GM13976 (cell line): ENCODE data around the gene C2orf66.

ENCODE experiments used
- DNase-seq: peaks from one replicate; pipeline ENCODE4 v3.0.0; 2012; ENCODE audit warnings: low spot score
- in situ Hi-C: fragments of 300-500 bp; cut with MboI; formaldehyde crosslinking; loops from one replicate; pipeline ENCODE4 v1.12.0; 2022; ENCODE audit warnings: low sequenced_read_pairs, mixed read lengths, inconsistent platforms; ENCODE audit not compliant: unreplicated experiment
- TF ChIP-seq, protein P1 (sequence below): IDR thresholded peaks from 2 replicates; pipeline ENCODE4 v1.5.1; 2012; ENCODE audit warnings: borderline replicate concordance, mild to moderate bottlenecking; ENCODE audit not compliant: insufficient read depth; ENCODE audit errors: extremely low read depth, missing control alignments, control extremely low read depth

Gene C2orf66

DNA sequence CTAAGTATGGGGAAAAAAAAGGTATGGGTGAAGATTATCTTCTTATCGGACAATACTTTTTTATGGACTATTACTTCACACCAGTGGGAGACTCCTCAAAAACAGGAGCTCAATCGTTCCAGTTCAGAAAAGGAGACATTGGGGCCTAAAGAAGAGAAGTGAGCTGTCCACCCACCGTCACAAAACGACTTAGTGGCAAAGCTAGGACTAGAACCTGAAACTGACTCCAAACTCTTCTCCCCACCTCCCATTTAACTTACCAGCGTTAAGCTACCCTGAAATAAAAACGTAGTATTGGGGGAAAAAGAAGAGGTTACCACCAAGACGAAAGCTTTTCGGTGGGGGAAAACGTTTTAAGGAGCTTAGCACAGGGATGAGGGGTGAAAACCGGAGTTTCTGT, 10.2 kb downstream of the C2orf66 start:
- DNase-seq, result no peak
- in situ Hi-C loops, result loop anchor here (25.0 kb wide), 1 partner anchor 588 kb away; no protein-coding TSS in a partner anchor
- TF ChIP-seq, protein P1, sequence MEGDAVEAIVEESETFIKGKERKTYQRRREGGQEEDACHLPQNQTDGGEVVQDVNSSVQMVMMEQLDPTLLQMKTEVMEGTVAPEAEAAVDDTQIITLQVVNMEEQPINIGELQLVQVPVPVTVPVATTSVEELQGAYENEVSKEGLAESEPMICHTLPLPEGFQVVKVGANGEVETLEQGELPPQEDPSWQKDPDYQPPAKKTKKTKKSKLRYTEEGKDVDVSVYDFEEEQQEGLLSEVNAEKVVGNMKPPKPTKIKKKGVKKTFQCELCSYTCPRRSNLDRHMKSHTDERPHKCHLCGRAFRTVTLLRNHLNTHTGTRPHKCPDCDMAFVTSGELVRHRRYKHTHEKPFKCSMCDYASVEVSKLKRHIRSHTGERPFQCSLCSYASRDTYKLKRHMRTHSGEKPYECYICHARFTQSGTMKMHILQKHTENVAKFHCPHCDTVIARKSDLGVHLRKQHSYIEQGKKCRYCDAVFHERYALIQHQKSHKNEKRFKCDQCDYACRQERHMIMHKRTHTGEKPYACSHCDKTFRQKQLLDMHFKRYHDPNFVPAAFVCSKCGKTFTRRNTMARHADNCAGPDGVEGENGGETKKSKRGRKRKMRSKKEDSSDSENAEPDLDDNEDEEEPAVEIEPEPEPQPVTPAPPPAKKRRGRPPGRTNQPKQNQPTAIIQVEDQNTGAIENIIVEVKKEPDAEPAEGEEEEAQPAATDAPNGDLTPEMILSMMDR, result no peak

DNA sequence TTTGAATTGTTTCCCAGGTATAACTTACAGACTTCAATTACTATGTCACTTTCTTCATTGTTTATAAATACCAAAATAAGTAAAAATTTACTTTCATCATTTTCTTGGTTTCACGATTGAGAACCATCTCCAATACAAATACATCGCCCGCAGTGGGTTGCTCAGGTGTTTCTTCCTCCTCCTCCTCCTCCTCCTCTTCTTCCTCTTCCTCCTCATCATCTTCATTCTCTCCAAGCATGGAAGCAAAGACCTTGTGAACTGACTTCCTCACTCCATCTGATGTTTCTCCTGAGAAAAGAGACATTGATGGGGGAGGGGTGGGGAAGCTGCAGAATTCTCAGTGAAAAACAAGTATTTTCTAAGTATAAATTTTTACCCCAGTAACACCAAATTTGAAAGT, 16.3 kb downstream of the C2orf66 start:
- TF ChIP-seq, protein P1, result no peak
- in situ Hi-C loops, result loop anchor here (25.0 kb wide), 1 partner anchor 594 kb away; no protein-coding TSS in a partner anchor

DNA sequence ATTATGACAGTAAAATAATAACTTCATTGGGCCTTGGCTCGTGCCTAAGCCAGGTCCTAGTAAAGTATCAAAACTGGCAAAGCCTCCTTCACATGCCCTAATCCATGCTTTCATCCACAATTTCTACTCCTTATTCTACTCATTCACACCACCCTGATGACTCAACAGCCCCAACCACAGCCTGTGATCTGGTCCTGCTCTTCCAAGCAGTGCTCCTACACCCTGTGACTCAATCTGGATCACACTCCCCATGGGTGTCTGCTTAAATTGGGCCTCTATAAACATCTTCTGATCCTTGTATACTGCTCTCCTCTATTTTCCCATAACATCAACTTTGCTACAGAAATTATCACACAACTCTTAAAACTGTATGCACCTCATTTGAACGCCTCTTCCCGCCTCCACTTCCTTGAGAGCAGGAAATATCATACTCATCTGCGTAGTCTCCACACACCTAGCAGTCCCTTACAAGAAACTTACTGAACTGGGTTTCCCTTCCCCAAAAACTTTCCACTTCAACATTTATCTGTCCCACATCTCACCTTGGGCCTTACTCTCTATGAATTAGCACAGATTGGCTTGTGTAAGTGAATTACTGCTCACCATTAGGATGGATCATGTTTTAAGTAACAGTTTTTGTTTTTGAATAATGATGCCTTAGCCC, 25.6 kb downstream of the C2orf66 start:
- TF ChIP-seq, protein P1, result no peak
- DNase-seq, result no peak
- in situ Hi-C loops, result loop anchor here (25.0 kb wide), 1 partner anchor 604 kb away; no protein-coding TSS in a partner anchor

More for the DNA sequence above, 16.3 kb downstream of the C2orf66 start:
- DNase-seq, result no peak

DNA sequence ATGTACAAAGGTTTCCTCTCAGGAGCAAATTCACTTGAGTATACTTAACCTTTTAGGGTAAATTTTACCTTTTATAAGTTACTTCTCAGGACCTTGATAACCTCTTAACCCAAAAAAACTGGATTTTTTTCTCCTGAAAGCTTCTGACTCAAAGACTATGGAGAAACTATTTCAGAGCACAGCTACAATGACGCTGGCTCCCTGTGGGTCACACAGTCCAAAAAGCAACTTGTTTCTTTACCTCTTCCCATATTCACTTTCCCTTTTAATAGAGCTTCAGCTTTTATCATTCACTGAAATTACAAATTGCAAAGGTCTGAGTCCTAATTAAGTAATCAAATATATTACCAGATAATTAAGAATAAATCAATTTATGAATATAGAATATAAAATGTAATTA, 42.1 kb downstream of the C2orf66 start:
- in situ Hi-C loops, result loop anchor here (25.0 kb wide), 1 partner anchor 680 kb away; no protein-coding TSS in a partner anchor
- TF ChIP-seq, protein P1, result no peak
- DNase-seq, result no peak

DNA sequence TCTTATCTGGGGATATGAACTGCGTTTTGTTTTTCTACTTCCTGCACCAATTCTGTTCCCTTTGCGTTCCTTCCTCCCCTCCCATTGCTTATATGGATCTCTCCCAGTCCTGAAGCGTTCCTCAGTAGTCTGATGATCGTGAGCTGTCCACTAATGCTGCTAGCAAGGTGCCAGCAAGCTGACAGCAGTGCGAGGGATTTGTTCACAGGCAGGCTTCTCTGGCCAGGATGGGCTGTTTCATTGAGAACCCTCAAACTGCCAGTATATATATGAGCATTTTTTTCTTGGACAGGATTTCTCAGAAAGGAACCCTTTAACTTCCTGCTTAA, 49.8 kb downstream of the C2orf66 start:
- no peak for DNase-seq
- TF ChIP-seq, protein P1, result no peak
- in situ Hi-C loops, result loop anchor here (25.0 kb wide), 1 partner anchor 672 kb away; no protein-coding TSS in a partner anchor

DNA sequence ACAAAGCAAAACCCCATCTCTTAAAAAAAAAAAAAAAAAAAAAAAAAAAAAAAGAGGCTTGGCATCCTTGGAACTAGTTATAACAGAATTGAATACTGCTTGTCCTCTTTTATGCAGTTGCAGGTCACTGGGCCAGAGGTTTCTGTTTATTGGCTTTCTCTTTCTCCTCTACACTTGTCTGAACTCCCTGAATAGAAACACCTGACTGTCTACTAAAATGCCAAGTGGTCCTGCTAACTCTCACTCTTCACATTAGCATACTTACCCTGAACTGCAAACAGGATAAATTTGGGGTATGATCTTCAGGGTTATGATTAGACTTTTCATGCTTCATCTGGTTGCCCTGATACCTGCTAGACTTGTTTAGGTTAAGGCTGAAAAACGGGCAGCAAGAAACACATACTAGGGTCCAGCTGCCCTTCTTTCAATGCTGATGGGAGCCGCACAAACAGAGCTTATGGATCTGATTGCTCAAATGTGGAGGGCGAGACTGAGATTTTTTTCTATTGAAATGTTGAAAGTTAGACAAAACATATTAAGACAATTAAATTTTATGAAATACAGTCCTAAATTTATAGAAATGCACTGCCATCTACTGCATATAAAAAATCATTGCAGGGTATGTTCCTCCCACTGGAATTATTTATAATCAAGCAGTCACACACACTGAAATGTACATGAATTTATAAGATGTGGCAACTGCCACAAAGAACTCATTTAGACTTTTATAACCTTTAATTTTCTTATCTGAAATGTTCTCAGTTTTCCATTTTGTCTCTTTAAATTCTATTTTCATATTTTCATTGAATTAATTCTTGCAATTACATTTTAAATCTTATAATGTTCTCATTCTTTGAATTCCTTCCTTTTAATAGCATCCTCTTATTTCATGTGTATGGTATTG, 50.4 kb downstream of the C2orf66 start:
- no peak for DNase-seq
- TF ChIP-seq, protein P1, result no peak
- in situ Hi-C loops, result loop anchor here (25.0 kb wide), 1 partner anchor 671 kb away; no protein-coding TSS in a partner anchor
